ENCODE results near the gene EML1. TPM values are rescaled to one million over a fixed set of nuclear protein-coding genes. Genes with fewer than 3 reads are reported as not detected.

Gene EML1
- total RNA-seq, 1 donor from 2014 or later, result 0.39 TPM

DNA sequence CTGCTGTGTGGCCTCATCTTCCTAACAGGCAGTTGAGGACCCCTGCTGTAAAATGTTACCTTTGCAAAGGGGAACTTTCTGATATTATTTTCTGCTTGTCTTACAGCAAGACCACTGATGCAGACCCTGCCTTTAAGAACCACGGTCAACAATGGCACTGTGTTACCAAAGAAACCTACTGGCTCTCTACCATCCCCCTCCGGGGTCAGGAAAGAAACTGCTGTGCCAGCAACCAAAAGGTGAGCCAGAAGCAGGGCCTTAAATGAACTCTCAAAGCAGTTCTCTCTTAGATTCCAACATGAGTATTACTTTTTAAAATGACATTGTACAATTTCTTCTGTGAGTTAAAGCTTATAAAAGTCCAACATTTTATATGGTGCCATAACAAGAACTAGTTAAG is 72.2 kb downstream of the EML1 start:
- intact Hi-C loops (cut with micrococcal nuclease), result no loop called here

- intact Hi-C loops (cut with micrococcal nuclease), result no loop called here
Observed at GRCh38 chr14:99870617-99871016, 77.4 kb downstream of the EML1 start.

DNA sequence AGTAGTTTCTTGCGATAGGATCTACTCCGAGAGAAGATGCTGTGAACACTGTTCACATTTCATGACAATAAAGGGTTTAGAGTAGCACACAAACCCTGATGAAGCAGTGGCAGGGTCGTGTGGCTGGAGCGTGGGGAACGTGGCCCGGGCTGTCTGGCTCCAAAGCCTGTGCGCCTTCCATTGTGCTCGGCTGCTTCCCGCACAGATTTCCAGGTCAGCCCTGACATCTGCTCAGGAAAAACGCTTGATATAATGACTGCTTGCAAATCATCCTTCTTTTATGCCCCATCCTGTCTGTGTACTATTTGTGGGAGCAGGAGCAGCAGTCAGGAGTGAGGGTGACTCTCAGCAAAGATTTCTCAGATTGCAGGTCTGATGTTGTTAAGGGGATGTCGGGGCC is 78.6 kb downstream of the EML1 start:
- intact Hi-C loops (cut with micrococcal nuclease), result no loop called here

DNA sequence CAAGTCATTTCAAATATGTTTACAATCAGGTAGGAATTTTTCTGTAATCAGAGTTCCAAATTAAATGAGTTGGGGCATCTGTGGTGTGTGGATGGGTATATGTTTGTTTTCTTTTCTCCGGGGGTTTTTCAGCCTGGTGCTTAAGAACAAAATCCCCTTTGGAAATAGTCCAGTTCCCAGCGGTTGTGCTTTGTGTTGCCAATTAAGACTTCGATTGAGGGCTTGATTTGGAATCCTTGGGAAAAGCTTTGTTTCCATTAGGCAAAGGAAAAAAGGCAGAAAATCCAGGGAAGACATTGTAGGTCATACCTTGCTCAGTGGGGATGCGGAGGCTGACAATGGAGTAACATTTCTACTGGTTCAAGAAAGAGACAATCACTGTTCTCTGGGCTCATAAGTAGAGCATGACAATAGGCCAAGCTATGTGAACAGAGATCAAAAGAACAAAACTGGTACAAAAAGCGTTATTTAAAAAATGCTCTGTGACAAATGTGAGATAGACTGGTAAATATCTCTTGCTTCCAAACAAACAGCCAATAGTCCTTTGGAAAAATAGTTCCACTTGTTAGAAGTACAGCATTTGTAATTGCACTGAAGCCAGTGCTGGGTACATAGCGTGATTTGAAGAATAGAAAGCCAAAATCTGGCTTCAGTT is 79.7 kb downstream of the EML1 start:
- intact Hi-C loops (cut with micrococcal nuclease), result no loop called here

GRCh38 chr14:99873653-99874052 is 80.4 kb downstream of the EML1 start:
- intact Hi-C loops (cut with micrococcal nuclease), result no loop called here

DNA sequence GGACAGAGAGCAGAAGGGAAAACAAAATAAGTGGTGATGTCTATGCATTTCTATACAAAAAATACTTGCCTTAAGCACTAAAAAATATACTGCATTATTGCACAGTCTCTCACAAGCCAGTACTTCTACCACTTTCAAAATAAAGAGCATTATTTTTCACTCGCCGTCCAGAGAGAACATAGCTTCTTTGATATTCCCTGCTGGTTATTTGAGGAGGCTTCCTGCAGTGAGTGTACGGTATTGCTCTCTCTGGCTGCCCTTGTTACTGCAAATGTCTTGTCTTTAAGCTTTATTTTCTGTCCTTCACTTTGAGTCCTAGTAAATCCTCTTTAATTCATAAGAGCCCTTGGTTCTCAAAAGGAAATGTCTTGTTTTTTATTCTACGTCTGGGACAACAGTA is 81.1 kb downstream of the EML1 start:
- intact Hi-C loops (cut with micrococcal nuclease), result no loop called here

DNA sequence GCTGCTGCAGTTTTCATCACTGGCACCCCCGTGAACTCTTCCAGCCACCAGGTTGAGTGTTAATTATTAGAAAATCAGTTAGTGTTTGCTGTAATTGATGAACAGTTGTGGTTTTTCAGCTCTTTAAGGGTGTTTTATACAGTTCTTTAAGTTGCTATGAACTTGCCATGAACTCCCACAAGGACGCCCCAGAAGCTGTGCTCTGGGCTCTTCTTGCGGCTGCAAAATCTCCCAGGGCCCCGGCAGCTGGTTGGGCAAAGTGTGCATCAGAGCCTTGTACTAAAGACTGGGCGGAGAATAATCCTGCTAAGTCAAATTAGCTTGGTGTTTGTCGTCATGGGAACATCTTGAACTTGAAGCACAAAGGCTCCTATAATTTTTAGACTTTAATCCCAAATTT is 82.2 kb downstream of the EML1 start:
- intact Hi-C loops (cut with micrococcal nuclease), result no loop called here

DNA sequence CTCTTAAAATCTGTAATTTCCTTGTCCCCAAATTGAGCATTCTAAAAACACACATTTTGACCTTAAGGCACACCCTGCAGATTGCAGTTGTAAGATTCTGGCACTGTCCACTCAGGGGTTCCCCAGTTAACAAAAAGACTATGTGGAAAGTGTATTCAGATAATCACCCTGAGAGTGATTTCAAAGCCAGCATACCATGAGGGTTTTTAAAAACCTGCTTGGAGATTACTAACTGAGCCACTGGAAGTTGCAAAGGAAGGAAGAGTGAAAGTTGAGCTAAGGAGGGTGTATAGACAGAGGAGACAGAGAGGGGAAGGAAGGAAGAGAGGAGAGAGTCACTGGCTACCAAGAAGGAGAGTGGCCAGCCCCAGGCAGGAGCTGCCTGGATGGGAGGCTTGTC is 82.6 kb downstream of the EML1 start:
- intact Hi-C loops (cut with micrococcal nuclease), result no loop called here

DNA sequence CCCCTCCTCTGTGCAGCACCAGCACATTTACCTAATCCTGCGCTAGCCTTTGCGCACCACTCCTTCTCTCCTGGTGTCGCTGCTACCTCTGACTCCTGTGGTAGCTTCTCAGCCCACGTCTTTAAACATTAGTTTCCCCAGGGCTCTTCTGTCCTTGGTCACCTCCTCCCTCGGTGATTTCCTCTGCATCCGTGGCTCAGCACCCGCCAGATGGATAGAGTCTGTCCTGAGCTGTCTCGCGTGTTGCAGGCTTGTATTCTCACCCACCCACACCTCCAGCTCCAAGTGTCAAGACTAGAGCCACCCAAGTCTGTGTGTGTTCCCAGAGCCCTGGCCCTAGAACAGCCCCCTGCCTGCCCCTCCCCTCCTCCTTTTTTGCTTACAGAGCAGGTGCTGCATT is 83.2 kb downstream of the EML1 start:
- intact Hi-C loops (cut with micrococcal nuclease), result no loop called here

DNA sequence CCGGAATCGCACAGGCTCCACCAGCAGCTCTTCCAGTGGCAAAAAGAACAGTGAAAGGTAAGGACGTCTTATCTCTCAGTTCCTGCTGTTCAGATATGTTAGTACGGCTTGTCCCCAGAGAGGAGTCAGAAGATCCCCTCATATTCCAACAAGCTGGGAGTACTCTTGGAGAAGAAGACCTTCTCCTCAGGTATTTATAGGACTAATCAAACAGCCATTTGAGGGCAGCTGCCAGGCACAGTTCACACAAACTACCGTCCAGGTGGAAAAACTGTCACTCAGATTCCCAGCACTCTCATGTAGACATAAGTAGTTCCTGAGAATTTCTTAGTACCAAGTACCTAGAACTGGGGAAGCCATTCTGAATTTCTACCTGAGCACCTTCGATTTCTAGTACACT is 85.3 kb downstream of the EML1 start:
- intact Hi-C loops (cut with micrococcal nuclease), result no loop called here

DNA sequence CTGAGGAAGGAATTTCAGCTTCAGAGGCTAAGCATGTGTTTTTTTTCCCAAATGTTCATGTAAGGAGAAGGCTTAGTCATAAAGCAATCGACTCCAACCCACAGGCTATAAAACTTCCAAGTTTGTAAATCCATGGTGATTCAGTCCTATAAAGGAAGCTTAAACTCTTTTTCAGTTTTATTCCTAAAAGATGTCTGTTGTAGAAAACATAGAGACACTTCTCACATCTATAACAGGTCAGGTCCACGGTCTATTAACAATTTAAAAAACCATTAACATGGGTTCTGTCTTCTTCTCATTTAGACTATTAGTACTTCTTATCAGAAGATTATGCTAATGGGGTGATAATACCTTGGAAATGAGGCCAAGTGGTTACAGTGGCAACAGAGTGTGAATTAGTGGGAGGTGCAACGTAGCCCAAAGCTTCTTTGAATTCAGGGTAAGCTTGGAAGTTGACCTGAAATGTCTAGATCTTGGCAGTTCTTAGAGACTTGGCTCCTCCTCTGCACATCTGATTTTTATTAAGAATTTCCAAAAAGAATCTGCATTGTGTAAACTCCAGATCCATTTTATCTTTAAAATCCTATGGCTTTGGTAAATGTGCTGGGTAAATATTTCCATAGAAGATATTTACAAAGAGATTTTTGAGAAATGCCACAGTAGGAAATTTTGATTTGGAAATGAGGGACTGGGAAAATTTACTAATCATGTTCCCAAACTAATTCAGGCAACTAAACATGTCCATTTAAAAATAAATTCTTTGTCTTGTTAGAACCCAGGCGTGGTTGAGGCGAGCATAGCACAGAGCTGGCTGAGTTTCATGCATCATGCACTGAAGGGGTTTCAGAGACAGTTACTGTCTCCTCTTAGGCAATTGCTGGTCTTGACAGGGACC is 86.4 kb downstream of the EML1 start:
- intact Hi-C loops (cut with micrococcal nuclease), result loop anchor here (10.0 kb wide), 1 partner anchor 365 kb away; no protein-coding TSS in a partner anchor

DNA sequence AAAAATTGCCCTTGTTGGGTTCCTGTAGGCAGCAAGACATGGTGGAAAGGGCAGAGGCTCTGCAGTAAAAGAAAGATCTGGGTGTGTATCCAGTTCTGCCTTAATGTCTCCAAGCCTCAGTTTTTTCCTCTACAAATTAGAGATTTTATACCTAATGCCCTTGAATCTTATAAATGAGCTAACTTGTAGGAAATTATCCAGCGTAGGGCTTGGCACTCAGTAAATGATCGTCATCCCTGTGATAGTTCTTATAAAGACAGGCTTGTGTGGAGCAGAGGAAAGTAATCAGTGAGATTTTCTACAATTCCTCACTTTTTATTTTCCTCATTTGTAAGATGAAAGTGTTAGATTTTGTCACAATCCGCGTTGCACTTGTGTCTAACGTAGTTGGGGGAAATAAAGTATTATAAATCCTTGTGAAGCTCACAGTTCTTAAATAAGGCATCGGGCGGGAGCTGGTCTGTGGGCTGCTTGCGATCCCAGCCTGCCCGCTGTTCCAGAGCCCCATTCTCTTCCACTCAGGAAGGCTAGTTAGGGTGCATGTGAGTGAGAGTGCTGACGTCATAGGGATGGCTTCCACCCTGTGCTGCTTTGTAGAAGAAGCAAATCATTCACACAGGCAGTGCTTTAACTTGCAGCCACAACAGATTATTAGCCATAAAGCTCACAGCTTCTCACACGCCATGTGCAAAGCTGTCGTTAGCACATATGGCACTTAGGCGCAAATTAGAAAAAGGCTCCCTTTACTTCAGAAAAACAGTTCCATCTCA is 87.6 kb downstream of the EML1 start:
- intact Hi-C loops (cut with micrococcal nuclease), result loop anchor here (10.0 kb wide), 1 partner anchor 366 kb away; no protein-coding TSS in a partner anchor

DNA sequence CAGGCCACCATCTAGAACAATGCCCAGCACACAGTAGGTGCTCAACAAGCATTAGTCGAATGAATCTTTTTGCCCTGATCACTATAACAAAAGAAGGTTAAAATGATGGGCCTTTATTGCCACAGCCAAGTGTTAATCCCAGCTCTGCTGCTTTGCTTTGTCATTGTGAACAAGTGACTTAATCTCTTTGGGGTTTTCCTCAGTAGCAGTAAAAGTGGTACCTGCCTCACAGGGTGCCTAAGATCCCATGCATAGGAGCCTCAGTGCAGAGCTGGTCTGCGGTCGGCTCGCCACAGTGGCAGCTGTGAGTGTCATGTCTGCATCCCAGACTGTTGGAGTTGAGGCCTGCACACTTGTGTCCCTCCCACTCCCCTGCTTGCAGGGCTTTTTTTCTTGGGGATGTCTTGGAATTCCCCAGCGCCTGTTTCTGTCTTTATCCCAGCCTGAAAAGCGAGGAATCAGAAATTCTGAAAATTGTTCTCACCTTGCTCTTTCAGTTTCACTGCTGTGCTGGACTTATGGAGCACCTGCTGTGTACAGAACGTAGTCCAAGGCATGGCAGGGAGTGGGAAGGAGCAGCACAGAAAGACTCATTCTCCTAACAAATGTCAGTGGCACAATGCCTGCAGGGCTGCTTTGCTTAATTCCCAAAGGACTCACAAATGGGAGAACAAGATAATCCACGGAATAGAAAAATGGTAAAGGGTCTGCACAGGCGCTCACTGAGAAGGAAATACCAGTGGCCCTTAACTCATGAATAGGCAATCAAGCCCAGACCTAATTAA is 90.8 kb downstream of the EML1 start:
- intact Hi-C loops (cut with micrococcal nuclease), result loop anchor here (10.0 kb wide), 1 partner anchor 369 kb away; no protein-coding TSS in a partner anchor

DNA sequence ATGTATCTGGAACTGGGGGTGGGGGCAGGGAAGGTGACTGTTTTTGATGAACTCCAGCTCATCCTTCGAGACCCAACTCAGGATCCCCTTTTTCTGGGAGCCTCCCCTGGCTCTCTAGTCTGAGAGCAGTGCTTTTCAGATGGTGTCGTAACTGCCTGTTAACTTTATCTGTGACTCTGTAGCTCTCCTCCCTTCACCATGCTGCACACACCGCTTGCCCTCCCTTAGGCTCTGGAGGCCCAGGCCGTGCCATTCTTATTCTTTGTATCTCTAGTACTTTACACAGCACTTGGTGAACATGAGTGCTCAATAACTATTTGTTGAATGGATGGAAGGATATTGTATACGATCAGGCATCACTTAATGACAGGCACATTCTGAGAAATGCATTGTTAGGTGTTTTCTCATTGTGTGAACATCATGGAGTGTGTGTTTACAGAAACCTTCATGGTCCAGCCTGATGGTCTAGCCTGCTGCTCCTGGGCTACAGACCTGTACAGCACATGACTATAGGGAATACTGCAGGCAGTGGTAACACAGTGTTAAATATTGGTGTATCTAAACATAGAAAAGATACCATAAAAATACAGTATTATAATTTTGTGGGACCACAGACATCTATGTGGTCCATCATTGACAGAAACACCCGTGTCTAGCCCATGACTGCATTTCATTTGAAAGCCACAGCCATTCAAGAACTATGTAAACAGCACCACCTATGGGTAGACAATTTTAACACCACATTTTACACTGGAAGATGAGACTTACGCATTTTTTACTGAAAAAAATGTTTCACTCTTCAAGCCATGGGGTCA is 91.8 kb downstream of the EML1 start:
- intact Hi-C loops (cut with micrococcal nuclease), result loop anchor here (1.0 to 10.0 kb wide), 3 partner anchors 155 to 370 kb away; partner anchors contain the start of gene CYP46A1

- intact Hi-C loops (cut with micrococcal nuclease), result loop anchor here (1.0 to 10.0 kb wide), 3 partner anchors 155 to 371 kb away; partner anchors contain the start of gene CYP46A1
Observed at GRCh38 chr14:99885649-99885958, 92.4 kb downstream of the EML1 start.

- intact Hi-C loops (cut with micrococcal nuclease), result loop anchor here (10.0 kb wide), 1 partner anchor 373 kb away; no protein-coding TSS in a partner anchor
Observed at GRCh38 chr14:99887407-99887806, 94.2 kb downstream of the EML1 start.

DNA sequence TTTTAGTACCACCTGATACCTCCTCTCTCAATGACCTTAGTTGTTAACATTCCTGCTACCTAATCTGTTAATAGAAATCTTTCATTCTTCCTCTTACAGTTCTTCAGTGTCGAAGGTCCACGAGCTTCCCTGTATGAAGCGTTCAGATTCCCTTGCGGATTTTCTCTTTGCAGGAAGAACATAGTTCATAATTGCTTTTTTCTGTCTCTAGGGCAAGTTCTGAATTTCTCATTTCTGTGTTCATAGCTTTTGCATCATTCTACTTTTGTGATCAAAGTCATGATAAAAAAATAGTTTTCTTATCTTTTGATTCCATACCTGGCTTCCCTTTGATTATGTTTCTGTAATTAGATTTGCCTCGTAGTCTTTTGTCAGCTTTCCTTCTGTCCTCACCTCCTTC is 94.9 kb downstream of the EML1 start:
- intact Hi-C loops (cut with micrococcal nuclease), result loop anchor here (10.0 kb wide), 1 partner anchor 373 kb away; no protein-coding TSS in a partner anchor

- intact Hi-C loops (cut with micrococcal nuclease), result loop anchor here (10.0 kb wide), 1 partner anchor 374 kb away; no protein-coding TSS in a partner anchor
Observed at GRCh38 chr14:99889268-99889667, 96.1 kb downstream of the EML1 start.

GRCh38 chr14:99891266-99891665 is 98.1 kb downstream of the EML1 start:
- intact Hi-C loops (cut with micrococcal nuclease), result no loop called here

DNA sequence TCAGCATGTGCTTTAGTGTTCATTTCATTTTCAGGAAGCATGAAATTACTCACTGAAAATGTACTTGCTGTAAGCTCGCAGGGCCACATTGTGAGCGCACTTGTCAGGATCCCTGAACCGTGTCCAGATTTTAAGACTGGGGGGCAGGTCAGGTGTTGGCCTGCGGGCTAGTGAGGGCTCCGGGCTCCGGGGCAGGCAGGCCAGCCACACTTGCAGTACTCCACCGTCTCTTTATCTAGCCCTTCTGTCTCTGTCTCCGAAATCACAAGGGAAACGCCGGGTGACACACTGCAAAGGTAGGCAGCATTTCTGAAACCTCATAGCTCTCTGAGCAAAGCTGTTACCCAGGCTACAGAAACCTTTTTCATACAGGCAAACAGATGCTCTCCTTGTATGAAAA is 98.7 kb downstream of the EML1 start:
- intact Hi-C loops (cut with micrococcal nuclease), result no loop called here
